OCI-LY7 (cell line): ENCODE data around the gene FAM185A.

ENCODE experiments used
- CTCF ChIP-seq: fragments of 200-600 bp; sonication (generic); conservative IDR thresholded peaks from 2 replicates; pipeline ENCODE4 v1.5.1; 2014; ENCODE audit warnings: mild to moderate bottlenecking, antibody characterized with exemption, low read length, moderate library complexity, mixed read lengths
- EZH2phosphoT487 ChIP-seq: fragments of 200-600 bp; sonication (generic); IDR thresholded peaks from 2 replicates; pipeline ENCODE4 v1.6.1; 2018; ENCODE audit warnings: low read depth, borderline replicate concordance, mild to moderate bottlenecking, mixed run types, antibody characterized with exemption, low read length, moderate library complexity, mixed read lengths

- TF ChIP-seq CTCF (no peak), EZH2phosphoT487 (no peak)
Measured at GRCh38 chr7:102840404-102840803, 91.6 kb downstream of the FAM185A start.
